Trophoblast cell (in vitro differentiated cells and primary cell): Measurements from ENCODE around the gene RSAD1.

Experiments
- DNase-seq, 2 donors: peaks; one replicate each; pipeline ENCODE4 v3.0.0-alpha.2; 2016
- H2AFZ ChIP-seq: 2 replicates; pipeline ENCODE4 v1.6.1; 2013; ENCODE audit warnings: low read length, moderate library complexity, mild to moderate bottlenecking; ENCODE audit not compliant: insufficient read depth, poor library complexity
- H2AK5ac ChIP-seq: 2 replicates; pipeline ENCODE4 v1.6.1; 2013; ENCODE audit warnings: mild to moderate bottlenecking, low read length
- H2BK120ac ChIP-seq: 2 replicates; pipeline ENCODE4 v1.6.1; 2013; ENCODE audit warnings: low read length, mild to moderate bottlenecking, moderate library complexity; ENCODE audit not compliant: insufficient read depth, poor library complexity
- H2BK12ac ChIP-seq: 2 replicates; pipeline ENCODE4 v1.6.1; 2013; ENCODE audit warnings: mild to moderate bottlenecking, low read length, moderate library complexity
- H2BK5ac ChIP-seq: 2 replicates; pipeline ENCODE4 v1.6.1; 2013; ENCODE audit warnings: low read length, low read depth, moderate library complexity, mild to moderate bottlenecking; ENCODE audit not compliant: poor library complexity
- H3K14ac ChIP-seq: 2 replicates; pipeline ENCODE4 v1.6.1; 2013; ENCODE audit warnings: mild to moderate bottlenecking, low read length
- H3K18ac ChIP-seq: 2 replicates; pipeline ENCODE4 v1.6.1; 2013; ENCODE audit warnings: mild to moderate bottlenecking, low read length
- H3K23ac ChIP-seq: 2 replicates; pipeline ENCODE4 v1.6.1; 2013; ENCODE audit warnings: low read length
- H3K27ac ChIP-seq: 2 replicates; pipeline ENCODE4 v1.5.1; 2013; ENCODE audit warnings: low read depth, mild to moderate bottlenecking, inconsistent platforms, low read length, moderate library complexity
- H3K27me3 ChIP-seq: 2 replicates; pipeline ENCODE4 v1.6.1; 2013; ENCODE audit warnings: inconsistent platforms, mild to moderate bottlenecking, low read length, moderate library complexity; ENCODE audit not compliant: insufficient read depth
- H3K36me3 ChIP-seq, 2 experiments: 1 replicate in 1 of 2; 2 replicates in 1 of 2; pipeline ENCODE4 v1.6.1; 2013; ENCODE audit warnings: low read length in 2 of 2, mild to moderate bottlenecking in 2 of 2, moderate library complexity in 1 of 2; ENCODE audit not compliant: insufficient read depth in 2 of 2, control insufficient read depth in 1 of 2
- H3K4ac ChIP-seq: 2 replicates; pipeline ENCODE4 v1.6.1; 2013; ENCODE audit warnings: low read depth, mild to moderate bottlenecking, low read length, moderate library complexity
- H3K4me1 ChIP-seq, 2 experiments: 1 replicate in 1 of 2; 2 replicates in 1 of 2; pipeline ENCODE4 v1.6.1; 2013; ENCODE audit warnings: low read length in 2 of 2, mild to moderate bottlenecking in 2 of 2, moderate library complexity in 1 of 2; ENCODE audit not compliant: insufficient read depth in 2 of 2, control insufficient read depth in 1 of 2
- H3K4me2 ChIP-seq: 2 replicates; pipeline ENCODE4 v1.6.1; 2013; ENCODE audit warnings: inconsistent platforms, mild to moderate bottlenecking, low read length, moderate library complexity
- H3K4me3 ChIP-seq: 2 replicates; pipeline ENCODE4 v1.5.1; 2013; ENCODE audit warnings: mild to moderate bottlenecking, low read depth, low read length, inconsistent platforms
- H3K79me1 ChIP-seq: one replicate; pipeline ENCODE4 v1.6.1; 2013; ENCODE audit warnings: low read length
- H3K79me2 ChIP-seq: 2 replicates; pipeline ENCODE4 v1.6.1; 2013; ENCODE audit warnings: low read length, mild to moderate bottlenecking; ENCODE audit not compliant: control insufficient read depth, insufficient read depth, poor library complexity
- H3K9ac ChIP-seq: 2 replicates; pipeline ENCODE4 v1.6.1; 2013; ENCODE audit warnings: mild to moderate bottlenecking, low read length
- H3K9me3 ChIP-seq: 2 replicates; pipeline ENCODE4 v1.6.1; 2013; ENCODE audit warnings: low read depth, mild to moderate bottlenecking, control low read depth, inconsistent platforms, low read length; ENCODE audit not compliant: insufficient read depth
- H4K12ac ChIP-seq: 2 replicates; pipeline ENCODE4 v1.6.1; 2013; ENCODE audit warnings: low read depth, mild to moderate bottlenecking, low read length, moderate library complexity
- H4K8ac ChIP-seq: 2 replicates; pipeline ENCODE4 v1.6.1; 2013; ENCODE audit warnings: low read depth, mild to moderate bottlenecking, low read length, moderate library complexity
- H4K91ac ChIP-seq: one replicate; pipeline ENCODE4 v1.6.1; 2013; ENCODE audit warnings: low read depth, mild to moderate bottlenecking, low read length, moderate library complexity
- WGBS: extraction: QIAGEN DNeasy Blood & Tissue Kit; methylation state at CpG from one replicate; pipeline ENCODE4 v1.1.7; 2013; ENCODE audit warnings: missing lambda C conversion rate; ENCODE audit not compliant: insufficient read length, insufficient coverage; ENCODE audit errors: extremely low coverage; 5-methylcytosine and 5-hydroxymethylcytosine counted together

RSAD1 gene

GRCh38 chr17:50460831-50461526 is 17.7 kb upstream of the RSAD1 start:
- no peaks in the 10 kb centered on the region for H3K79me1 ChIP-seq
- no peak overlapping the region for H3K27ac ChIP-seq
- H4K91ac ChIP-seq = no peak overlapping the region
- no peak overlapping the region for H3K23ac ChIP-seq
- H3K79me2 ChIP-seq = no peaks in the 10 kb centered on the region
- H3K14ac ChIP-seq = no peak overlapping the region
- H3K4me3 ChIP-seq = no peak overlapping the region
- H2AFZ ChIP-seq = no peak overlapping the region
- no peak overlapping the region for H3K4me2 ChIP-seq
- H3K18ac ChIP-seq = no peak overlapping the region
- peaks cover 4 to 5% of the 10 kb centered on the region in 2 experiments for H3K4me1 ChIP-seq
- peaks cover 2% of the 10 kb centered on the region for H3K9me3 ChIP-seq
- no peak overlapping the region for H3K9ac ChIP-seq
- no peak overlapping the region for H2BK5ac ChIP-seq
- WGBS = no CpG with 5 or more reads among the region's 9 CpGs
- H3K36me3 ChIP-seq = peaks cover 33% of the 10 kb centered on the region in 2 experiments
- H3K4ac ChIP-seq = no peak overlapping the region
- no peak overlapping the region for H2BK120ac ChIP-seq
- no peak overlapping the region for H2BK12ac ChIP-seq
- H4K8ac ChIP-seq = no peak overlapping the region
- no peaks in the 10 kb centered on the region for H3K27me3 ChIP-seq
- H4K12ac ChIP-seq = no peak overlapping the region
- no peak for DNase-seq
- H2AK5ac ChIP-seq = no peak overlapping the region

DNA sequence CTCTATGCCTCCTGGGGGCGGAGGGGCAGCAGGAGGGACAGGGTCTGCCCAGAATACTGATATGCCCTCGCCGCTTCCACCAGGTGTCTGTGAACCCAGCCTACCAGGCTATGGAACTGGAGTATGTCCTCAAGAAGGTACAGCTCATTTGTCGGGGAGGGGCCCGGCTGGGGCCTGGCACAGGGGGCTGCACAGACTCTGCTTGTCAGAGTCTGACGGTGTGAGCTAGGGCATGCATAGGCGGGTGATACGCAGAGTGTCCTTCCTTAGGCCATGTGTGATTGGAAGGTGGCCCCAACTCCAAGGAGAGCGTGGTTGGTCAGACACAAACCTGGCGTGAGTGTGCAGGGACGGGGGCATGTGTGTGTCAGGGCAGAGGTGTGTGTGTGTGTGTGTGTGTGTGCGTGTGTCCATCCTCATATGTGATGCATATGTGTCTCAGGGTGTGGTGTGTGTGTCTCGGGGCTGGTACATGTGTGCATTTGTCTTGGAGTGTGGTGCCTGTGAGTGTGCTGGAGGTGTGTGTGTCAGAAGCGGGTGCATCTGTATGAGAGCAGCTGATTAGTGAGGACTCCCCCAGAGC is 17.0 kb upstream of the RSAD1 start:
- no peak overlapping the region for H2BK120ac ChIP-seq
- no peak overlapping the region for H4K12ac ChIP-seq
- H4K91ac ChIP-seq = no peak overlapping the region
- H2BK12ac ChIP-seq = no peak overlapping the region
- peaks cover 4 to 5% of the 10 kb centered on the region in 2 experiments for H3K4me1 ChIP-seq
- no peak overlapping the region for H3K4me2 ChIP-seq
- no peaks in the 10 kb centered on the region for H3K79me2 ChIP-seq
- no peak overlapping the region for H3K4me3 ChIP-seq
- H3K27me3 ChIP-seq = no peaks in the 10 kb centered on the region
- no peak overlapping the region for H3K4ac ChIP-seq
- H3K36me3 ChIP-seq = peaks cover 35% of the 10 kb centered on the region in 2 experiments
- H2AK5ac ChIP-seq = no peak overlapping the region
- no peak for DNase-seq
- no peak overlapping the region for H3K18ac ChIP-seq
- no peaks in the 10 kb centered on the region for H3K79me1 ChIP-seq
- peaks cover 2% of the 10 kb centered on the region for H3K9me3 ChIP-seq
- H2BK5ac ChIP-seq = no peak overlapping the region
- no peak overlapping the region for H3K23ac ChIP-seq
- H4K8ac ChIP-seq = no peak overlapping the region
- no peak overlapping the region for H2AFZ ChIP-seq
- no peak overlapping the region for H3K9ac ChIP-seq
- no CpG with 5 or more reads among the region's 14 CpGs for WGBS
- H3K14ac ChIP-seq = no peak overlapping the region
- no peak overlapping the region for H3K27ac ChIP-seq

DNA sequence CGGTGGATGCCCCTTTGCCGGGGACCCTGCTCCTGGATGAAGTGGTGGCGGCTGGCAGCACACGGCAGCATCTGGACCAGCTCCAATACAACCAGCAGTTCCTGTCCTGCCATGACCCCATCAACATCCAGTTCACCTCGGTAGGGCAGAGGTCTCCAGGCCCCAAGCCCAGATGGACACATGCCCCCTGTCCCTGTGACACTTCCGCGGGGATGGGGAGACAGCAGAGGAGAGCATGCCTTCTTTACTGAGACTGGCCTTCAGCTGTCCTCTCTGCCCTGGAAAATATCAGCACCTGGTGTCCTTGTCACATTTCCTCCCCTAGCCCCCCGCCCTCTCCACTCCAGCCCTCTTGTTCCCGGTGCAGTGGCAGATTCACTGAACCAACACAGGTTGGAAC is 16.2 kb upstream of the RSAD1 start:
- Histone ChIP-seq H4K12ac (no peak overlapping the region), H4K91ac (no peak overlapping the region), H2BK12ac (no peak overlapping the region), H2AFZ (no peak overlapping the region), H3K4me3 (no peak overlapping the region), H3K27ac (no peak overlapping the region), H3K27me3 (no peaks in the 10 kb centered on the region), H3K4me2 (no peak overlapping the region), H4K8ac (no peak overlapping the region), H2BK5ac (no peak overlapping the region), H3K4me1 (peaks cover 4 to 5% of the 10 kb centered on the region in 2 experiments), H2BK120ac (no peak overlapping the region), H3K79me1 (no peaks in the 10 kb centered on the region), H3K14ac (no peak overlapping the region), H3K9me3 (peaks cover 4% of the 10 kb centered on the region), H3K18ac (no peak overlapping the region), H3K79me2 (no peaks in the 10 kb centered on the region), H3K4ac (no peak overlapping the region), H2AK5ac (no peak overlapping the region), H3K9ac (no peak overlapping the region), H3K36me3 (peaks cover 37 to 40% of the 10 kb centered on the region in 2 experiments), H3K23ac (no peak overlapping the region)
- DNase-seq = no peak
- WGBS = no CpG with 5 or more reads among the region's 9 CpGs

- Histone ChIP-seq H2BK12ac (no peak overlapping the region), H3K4ac (no peak overlapping the region), H2BK5ac (no peak overlapping the region), H3K79me1 (no peaks in the 10 kb centered on the region), H3K27ac (no peak overlapping the region), H4K12ac (no peak overlapping the region), H3K23ac (no peak overlapping the region), H3K9me3 (peaks cover 14% of the 10 kb centered on the region), H3K79me2 (no peaks in the 10 kb centered on the region), H2AFZ (no peak overlapping the region), H3K4me1 (peaks cover 2 to 4% of the 10 kb centered on the region in 2 experiments), H3K27me3 (peaks cover 2% of the 10 kb centered on the region), H2AK5ac (no peak overlapping the region), H3K36me3 (peaks cover 40 to 42% of the 10 kb centered on the region in 2 experiments), H3K4me2 (no peak overlapping the region), H4K8ac (no peak overlapping the region), H3K9ac (no peak overlapping the region), H4K91ac (no peak overlapping the region), H3K18ac (no peak overlapping the region), H2BK120ac (no peak overlapping the region), H3K14ac (no peak overlapping the region), H3K4me3 (no peak overlapping the region)
- no peak for DNase-seq
- no CpG with 5 or more reads among the region's 3 CpGs for WGBS
These were observed 14.5 kb upstream of the RSAD1 start for GRCh38 chr17:50464121-50464520.
